GM19035 (cell line): ENCODE data around the gene OSBPL10.
"Not testable (repeated sequence)": the region's sequence is repeated elsewhere in the genome, so short reads cannot be mapped to it uniquely, and the experiment has no call there.

Experiments
- ATAC-seq: cut with Tn5 transposase; IDR thresholded peaks from one replicate; pipeline ENCODE4 v1.9.1; 2021; ENCODE audit not compliant: unreplicated experiment

OSBPL10 gene

GRCh38 chr3:31892916-31893573 is 88.0 kb downstream of the OSBPL10 start:
- ATAC-seq: no peak

GRCh38 chr3:31892500-31892899 is 88.6 kb downstream of the OSBPL10 start:
- ATAC-seq: no peak

DNA sequence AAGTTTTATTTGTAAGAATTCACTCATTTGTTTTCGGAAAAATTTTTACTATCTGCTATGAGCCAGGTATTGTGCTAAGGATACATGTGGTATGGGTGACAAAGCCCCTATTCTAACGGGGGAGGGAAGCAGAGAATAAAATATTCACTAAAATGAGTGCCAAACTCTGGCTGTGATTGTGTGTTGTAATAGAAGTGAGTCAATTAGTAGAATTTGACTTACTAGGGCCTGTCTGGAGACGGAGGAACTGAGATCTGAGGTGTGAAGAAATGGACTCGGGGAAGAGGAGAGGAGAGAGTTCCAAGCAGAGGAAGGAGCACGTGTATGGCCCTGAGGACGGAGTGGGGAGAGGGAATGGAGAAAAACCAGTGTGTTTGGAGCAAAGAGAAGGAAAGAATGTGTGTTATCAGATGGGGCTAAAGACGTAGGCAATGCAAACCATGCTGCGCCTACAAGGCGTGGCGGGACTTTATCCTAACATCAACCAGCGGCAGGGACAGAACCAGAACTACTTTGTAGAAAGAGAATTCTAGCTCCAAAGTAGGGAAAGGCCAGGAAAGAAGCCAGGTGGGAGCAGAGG is 89.1 kb downstream of the OSBPL10 start:
- no peak for ATAC-seq

GRCh38 chr3:31890742-31891469 is 90.2 kb downstream of the OSBPL10 start:
- ATAC-seq: no peak

DNA sequence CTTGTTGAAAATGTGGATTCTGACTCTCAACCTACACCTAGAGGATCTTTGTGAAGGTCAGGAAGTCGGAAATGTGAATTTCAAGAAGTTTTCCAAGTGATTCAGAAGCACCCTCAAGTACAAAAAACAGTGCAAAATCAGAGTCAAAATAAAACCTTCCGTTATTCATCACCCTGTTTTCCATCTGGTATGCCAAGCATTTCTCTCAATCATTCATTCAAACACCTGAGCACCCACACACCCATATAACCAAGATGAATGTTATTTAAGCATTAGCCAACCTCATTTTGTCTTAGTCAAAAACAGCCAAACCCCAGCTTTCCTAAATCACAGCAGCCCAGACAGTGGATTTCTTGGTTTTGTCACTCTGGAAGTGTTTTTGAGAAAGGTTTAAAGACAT is 91.1 kb downstream of the OSBPL10 start:
- no peak for ATAC-seq

DNA sequence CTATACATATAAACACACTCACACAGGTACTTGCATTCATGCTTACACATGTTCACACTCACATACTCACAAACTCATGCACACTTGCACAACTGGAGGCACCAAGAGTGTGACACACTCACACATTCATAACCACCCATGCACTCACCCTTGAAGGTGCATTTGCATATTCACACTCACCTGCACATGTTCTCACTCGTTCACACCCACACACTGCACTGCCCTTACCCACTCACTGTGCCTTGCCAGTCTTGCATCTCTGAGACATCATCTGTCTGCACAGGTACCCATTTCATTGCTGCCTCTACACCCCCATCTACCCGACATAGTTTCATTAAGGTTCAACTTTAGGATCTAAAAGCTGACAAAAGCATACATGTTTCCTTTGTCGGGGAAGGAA is 95.8 kb downstream of the OSBPL10 start:
- ATAC-seq: no peak

DNA sequence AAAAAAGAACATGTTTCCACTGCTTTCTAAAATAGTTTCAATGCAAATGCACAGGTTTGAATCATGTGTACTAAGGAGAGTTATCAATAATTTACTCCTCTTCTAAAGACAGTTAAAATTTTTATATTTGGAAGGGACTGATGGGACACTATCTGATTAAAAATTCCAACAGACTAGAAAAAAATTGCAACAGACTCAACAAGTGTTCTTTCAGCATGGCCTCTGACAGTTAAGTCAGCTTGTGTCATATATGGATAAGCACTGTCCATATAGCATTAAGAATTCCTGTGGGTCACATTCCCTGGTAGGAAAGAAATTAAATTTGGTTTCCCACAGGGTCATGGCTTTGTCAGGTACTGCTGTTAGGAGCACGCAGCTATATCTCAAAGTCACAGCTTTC is 96.8 kb downstream of the OSBPL10 start:
- no peak for ATAC-seq

GRCh38 chr3:31882895-31883294 is 98.2 kb downstream of the OSBPL10 start:
- ATAC-seq: no peak

DNA sequence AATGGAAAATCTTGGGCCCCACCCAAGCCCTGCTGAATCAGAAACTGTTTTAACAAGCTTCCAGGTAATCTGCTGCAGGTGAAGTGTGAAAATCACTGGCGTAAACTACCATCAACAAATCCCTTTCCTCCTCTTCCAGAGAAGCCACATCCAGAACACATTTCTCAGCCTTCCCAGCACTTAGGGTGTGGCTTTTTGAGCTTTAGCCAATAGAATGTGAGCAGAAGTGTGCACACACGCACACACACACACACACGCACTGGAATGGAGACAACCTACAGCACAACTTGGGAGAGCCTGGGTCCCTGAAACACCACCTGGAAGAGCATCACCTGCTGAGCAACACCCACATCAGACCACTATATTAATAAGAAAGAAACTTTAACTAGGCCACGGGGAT is 98.6 kb downstream of the OSBPL10 start:
- ATAC-seq: no peak

GRCh38 chr3:31880482-31881078 is 100.5 kb downstream of the OSBPL10 start:
- no peak for ATAC-seq

DNA sequence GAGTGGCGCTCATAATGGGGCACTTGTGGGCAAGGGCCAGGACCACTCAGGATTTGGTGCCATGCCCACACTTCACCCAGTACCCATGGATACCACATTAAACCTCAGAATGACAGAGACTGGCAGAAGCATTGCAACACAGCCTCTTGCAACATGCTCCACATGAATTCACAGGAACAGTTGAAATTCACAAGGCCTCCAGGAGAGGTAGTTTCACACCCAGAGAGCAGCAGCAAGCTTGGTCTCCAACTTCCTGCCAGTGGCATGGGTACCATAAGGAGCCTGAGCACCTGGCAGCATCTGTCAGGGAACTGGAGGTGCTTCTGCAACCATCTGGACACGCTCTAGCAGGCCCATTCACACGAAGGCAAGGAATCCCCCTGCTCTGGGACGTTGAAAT is 101.0 kb downstream of the OSBPL10 start:
- no peak for ATAC-seq

GRCh38 chr3:31879365-31879764 is 101.7 kb downstream of the OSBPL10 start:
- ATAC-seq: no peak

GRCh38 chr3:31878231-31878838 is 102.7 kb downstream of the OSBPL10 start:
- no peak for ATAC-seq

- no peak for ATAC-seq
Observed at GRCh38 chr3:31876331-31876730, 104.7 kb downstream of the OSBPL10 start.

DNA sequence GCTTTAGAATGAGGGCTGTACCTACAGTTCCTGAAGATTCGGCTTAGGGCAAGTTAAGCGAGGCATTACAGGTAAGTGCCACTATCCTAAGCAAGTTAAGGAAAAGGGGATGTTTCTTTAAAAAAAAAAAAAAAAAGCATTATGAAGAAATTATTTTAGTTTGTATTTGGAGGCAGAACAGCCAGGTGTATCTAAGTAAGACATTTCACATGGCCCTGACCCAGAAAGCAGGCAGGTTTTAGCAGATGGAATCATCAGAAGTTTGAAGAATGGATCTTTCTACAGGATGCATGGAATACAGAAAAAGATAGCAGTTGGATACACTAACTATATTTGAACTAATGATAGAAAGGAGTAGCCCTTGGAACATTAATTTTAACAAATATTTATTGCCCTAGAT is 105.6 kb downstream of the OSBPL10 start:
- ATAC-seq: no peak

GRCh38 chr3:31873254-31873820 is 107.7 kb downstream of the OSBPL10 start:
- ATAC-seq: no peak

GRCh38 chr3:31871939-31872507 is 109.0 kb downstream of the OSBPL10 start:
- ATAC-seq: no peak

- not testable (repeated sequence) for ATAC-seq
Observed at GRCh38 chr3:31870111-31870510, 111.0 kb downstream of the OSBPL10 start.

DNA sequence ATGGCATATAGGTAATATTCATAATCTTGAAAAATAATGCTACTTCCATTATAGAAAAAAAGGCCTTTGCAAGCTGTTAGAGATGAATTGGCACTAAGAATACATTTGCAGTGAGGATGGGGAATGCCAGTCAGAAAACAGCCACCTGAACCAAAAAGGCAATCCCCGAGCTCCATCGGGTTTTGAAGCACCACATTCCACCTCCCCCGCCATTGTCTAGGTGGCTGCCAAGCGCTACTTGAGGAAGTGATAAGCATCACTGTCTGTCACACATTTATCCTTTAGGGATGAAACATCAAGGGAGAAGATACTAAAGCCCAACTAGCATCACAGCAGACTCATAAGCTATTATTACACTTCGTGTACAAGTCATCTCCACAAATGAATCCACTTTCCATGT is 112.8 kb downstream of the OSBPL10 start:
- no peak for ATAC-seq

DNA sequence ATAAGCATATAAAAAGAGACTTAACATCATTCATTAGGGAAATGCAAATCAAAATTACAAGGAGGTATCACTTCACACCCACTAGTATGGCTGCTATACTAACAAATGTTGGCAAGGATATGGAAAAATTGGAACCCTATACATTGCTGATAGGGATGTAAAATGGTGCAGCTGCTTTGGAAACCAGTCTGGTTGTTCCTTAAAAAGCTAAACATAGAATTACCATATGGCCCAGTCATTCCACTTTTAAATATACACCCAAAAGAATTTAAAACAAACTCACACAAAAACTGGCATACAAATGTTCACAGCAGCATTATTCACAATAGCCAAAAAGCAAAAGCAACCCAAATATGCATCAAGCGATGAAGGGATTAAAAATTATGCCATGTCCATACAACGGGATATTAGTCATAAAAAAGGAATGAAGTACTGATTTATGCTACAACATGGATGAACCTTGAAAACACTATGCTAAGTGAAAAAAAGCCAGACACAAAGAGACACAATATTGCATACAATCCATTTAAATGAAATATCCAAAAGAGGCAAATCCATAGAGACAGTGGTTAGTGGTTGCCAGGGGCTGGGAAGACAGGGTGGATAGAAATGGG is 118.3 kb downstream of the OSBPL10 start:
- ATAC-seq: no peak
